HL-60 (cell line): ENCODE data around the gene SLC15A1.

ENCODE experiments used
- DNase-seq, 2 experiments: peaks; one replicate each; pipeline ENCODE4 v3.0.0-alpha.2; 2010 to 2020; ENCODE audit warnings: low read depth in 1 of 2, low spot score in 1 of 2
- H3K27ac ChIP-seq: fragments of 250-450 bp; sonication (Bioruptor Pico); replicated peaks from 2 replicates; pipeline ENCODE4 v1.5.1; 2020; ENCODE audit warnings: mild to moderate bottlenecking, moderate library complexity
- H3K27me3 ChIP-seq: fragments of 250-450 bp; sonication (Bioruptor Pico); 2 replicates; pipeline ENCODE4 v1.5.1; 2021; ENCODE audit warnings: mild to moderate bottlenecking, moderate library complexity; ENCODE audit not compliant: insufficient read depth, poor library complexity, severe bottlenecking
- H3K4me3 ChIP-seq: replicated peaks from 2 replicates; pipeline ENCODE4 v1.5.1; 2011; ENCODE audit warnings: mild to moderate bottlenecking, control low read depth, low read length; ENCODE audit not compliant: insufficient read depth
- GABPA ChIP-seq: IDR thresholded peaks from 2 replicates; pipeline ENCODE4 v1.6.1; 2012; ENCODE audit warnings: low read depth
- POLR2AphosphoS5 ChIP-seq: IDR thresholded peaks from 2 replicates; pipeline ENCODE4 v1.6.1; 2012; ENCODE audit warnings: low read depth
- SPI1 ChIP-seq: IDR thresholded peaks from 2 replicates; pipeline ENCODE4 v1.6.1; 2012; ENCODE audit warnings: low read depth, mild to moderate bottlenecking, borderline replicate concordance
- TF ChIP-seq, protein P1 (sequence below): IDR thresholded peaks from one replicate; pipeline ENCODE4 v1.5.1; 2011; ENCODE audit warnings: low read length, control low read depth, inconsistent platforms; ENCODE audit not compliant: insufficient read depth
- TF ChIP-seq, protein P2 (sequence below): IDR thresholded peaks from 2 replicates; pipeline ENCODE4 v1.6.1; 2012; ENCODE audit warnings: low read depth; ENCODE audit not compliant: insufficient replicate concordance

SLC15A1 gene

GRCh38 chr13:98796191-98796590 is 43.7 kb upstream of the SLC15A1 start:
- H3K27me3 ChIP-seq: peaks cover 9% of the 10 kb centered on the region
- TF ChIP-seq POLR2AphosphoS5: no peak
- no peak for TF ChIP-seq SPI1
- TF ChIP-seq, protein P1, sequence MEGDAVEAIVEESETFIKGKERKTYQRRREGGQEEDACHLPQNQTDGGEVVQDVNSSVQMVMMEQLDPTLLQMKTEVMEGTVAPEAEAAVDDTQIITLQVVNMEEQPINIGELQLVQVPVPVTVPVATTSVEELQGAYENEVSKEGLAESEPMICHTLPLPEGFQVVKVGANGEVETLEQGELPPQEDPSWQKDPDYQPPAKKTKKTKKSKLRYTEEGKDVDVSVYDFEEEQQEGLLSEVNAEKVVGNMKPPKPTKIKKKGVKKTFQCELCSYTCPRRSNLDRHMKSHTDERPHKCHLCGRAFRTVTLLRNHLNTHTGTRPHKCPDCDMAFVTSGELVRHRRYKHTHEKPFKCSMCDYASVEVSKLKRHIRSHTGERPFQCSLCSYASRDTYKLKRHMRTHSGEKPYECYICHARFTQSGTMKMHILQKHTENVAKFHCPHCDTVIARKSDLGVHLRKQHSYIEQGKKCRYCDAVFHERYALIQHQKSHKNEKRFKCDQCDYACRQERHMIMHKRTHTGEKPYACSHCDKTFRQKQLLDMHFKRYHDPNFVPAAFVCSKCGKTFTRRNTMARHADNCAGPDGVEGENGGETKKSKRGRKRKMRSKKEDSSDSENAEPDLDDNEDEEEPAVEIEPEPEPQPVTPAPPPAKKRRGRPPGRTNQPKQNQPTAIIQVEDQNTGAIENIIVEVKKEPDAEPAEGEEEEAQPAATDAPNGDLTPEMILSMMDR: no peak
- TF ChIP-seq, protein P2, sequence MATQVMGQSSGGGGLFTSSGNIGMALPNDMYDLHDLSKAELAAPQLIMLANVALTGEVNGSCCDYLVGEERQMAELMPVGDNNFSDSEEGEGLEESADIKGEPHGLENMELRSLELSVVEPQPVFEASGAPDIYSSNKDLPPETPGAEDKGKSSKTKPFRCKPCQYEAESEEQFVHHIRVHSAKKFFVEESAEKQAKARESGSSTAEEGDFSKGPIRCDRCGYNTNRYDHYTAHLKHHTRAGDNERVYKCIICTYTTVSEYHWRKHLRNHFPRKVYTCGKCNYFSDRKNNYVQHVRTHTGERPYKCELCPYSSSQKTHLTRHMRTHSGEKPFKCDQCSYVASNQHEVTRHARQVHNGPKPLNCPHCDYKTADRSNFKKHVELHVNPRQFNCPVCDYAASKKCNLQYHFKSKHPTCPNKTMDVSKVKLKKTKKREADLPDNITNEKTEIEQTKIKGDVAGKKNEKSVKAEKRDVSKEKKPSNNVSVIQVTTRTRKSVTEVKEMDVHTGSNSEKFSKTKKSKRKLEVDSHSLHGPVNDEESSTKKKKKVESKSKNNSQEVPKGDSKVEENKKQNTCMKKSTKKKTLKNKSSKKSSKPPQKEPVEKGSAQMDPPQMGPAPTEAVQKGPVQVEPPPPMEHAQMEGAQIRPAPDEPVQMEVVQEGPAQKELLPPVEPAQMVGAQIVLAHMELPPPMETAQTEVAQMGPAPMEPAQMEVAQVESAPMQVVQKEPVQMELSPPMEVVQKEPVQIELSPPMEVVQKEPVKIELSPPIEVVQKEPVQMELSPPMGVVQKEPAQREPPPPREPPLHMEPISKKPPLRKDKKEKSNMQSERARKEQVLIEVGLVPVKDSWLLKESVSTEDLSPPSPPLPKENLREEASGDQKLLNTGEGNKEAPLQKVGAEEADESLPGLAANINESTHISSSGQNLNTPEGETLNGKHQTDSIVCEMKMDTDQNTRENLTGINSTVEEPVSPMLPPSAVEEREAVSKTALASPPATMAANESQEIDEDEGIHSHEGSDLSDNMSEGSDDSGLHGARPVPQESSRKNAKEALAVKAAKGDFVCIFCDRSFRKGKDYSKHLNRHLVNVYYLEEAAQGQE: no peak
- TF ChIP-seq GABPA: no peak
- H3K27ac ChIP-seq: no peak overlapping the region
- DNase-seq: no peak
- H3K4me3 ChIP-seq: no peak overlapping the region

- Histone ChIP-seq H3K27ac (no peak overlapping the region), H3K4me3 (no peak overlapping the region), H3K27me3 (peaks cover 9% of the 10 kb centered on the region)
- DNase-seq: no peak
- TF ChIP-seq POLR2AphosphoS5 (no peak), GABPA (no peak), SPI1 (no peak)
- TF ChIP-seq, protein P2: no peak
- TF ChIP-seq, protein P1: no peak
Observed at GRCh38 chr13:98795220-98795619, 42.7 kb upstream of the SLC15A1 start.

- H3K27me3 ChIP-seq: peaks cover 8% of the 10 kb centered on the region
- no peak for DNase-seq
- no peak overlapping the region for H3K4me3 ChIP-seq
- TF ChIP-seq GABPA (no peak), SPI1 (no peak), POLR2AphosphoS5 (no peak)
- TF ChIP-seq, protein P2: no peak
- H3K27ac ChIP-seq: no peak overlapping the region
Observed at GRCh38 chr13:98794498-98794897, 42.0 kb upstream of the SLC15A1 start.
